ENCODE data around the gene AMPD1. TPM values are rescaled to one million over a fixed set of nuclear protein-coding genes. Genes with fewer than 3 reads are reported as not detected.

Gene AMPD1
- total RNA-seq, 1 experiment from 2014 or later = not detected

GRCh38 chr1:114685851-114686250, 9.5 kb downstream of the AMPD1 start:
- Histone ChIP-seq H2BK12ac (ENCODE audit: insufficient read length, low read depth, low read length) (no peak overlapping the region), H2BK15ac (ENCODE audit: low read depth, low read length) (no peak overlapping the region), H3K23ac (ENCODE audit: insufficient read length, low read depth, low read length) (no peak overlapping the region), H4K20me1 (ENCODE audit: control insufficient read depth, insufficient read depth, insufficient read length) (no peaks in the 10 kb centered on the region), H2BK5ac (ENCODE audit: insufficient read length, low read length) (no peak overlapping the region), H3K27ac (ENCODE audit: insufficient read length, low read depth, low read length) (no peak overlapping the region), H3K18ac (ENCODE audit: insufficient read length, low read depth, low read length) (no peak overlapping the region), H4K91ac (ENCODE audit: insufficient read length, low read depth, low read length) (no peak overlapping the region), H3K79me2 (ENCODE audit: insufficient read depth, low read length) (no peaks in the 10 kb centered on the region), H2BK20ac (ENCODE audit: low read depth, low read length, poor library complexity, severe bottlenecking) (no peak overlapping the region), H2AFZ (ENCODE audit: low read length) (no peak overlapping the region), H3K4ac (ENCODE audit: low read depth, low read length) (no peak overlapping the region), H3K79me1 (ENCODE audit: insufficient read depth, low read depth, low read length, poor library complexity, severe bottlenecking) (no peaks in the 10 kb centered on the region), H4K5ac (ENCODE audit: insufficient read length, low read depth, low read length) (no peak overlapping the region), H3K56ac (ENCODE audit: insufficient read length, low read depth, low read length) (no peak overlapping the region), H4K8ac (replicated peaks; ENCODE audit: insufficient read length, low read depth, low read length) (no peak overlapping the region), H3K4me2 (ENCODE audit: insufficient read depth, insufficient read length, low read length) (no peak overlapping the region), H3K9ac (ENCODE audit: extremely low read depth, insufficient read length, low read length) (no peak overlapping the region), H3K4me1 (ENCODE audit: insufficient read depth, low read length) (no peaks in the 10 kb centered on the region), H2AK5ac (ENCODE audit: insufficient read length, low read length) (no peak overlapping the region), H3K9me3 (ENCODE audit: control insufficient read depth, low read depth, low read length) (no peaks in the 10 kb centered on the region), H3K27me3 (ENCODE audit: insufficient read depth, low read length) (no peaks in the 10 kb centered on the region), H3T11ph (ENCODE audit: low read length) (no peak overlapping the region), H2BK120ac (ENCODE audit: low read depth, low read length, poor library complexity, severe bottlenecking) (no peak overlapping the region), H3K23me2 (ENCODE audit: insufficient read length, low read depth, low read length, poor library complexity, severe bottlenecking) (no peaks in the 10 kb centered on the region), H3K14ac (ENCODE audit: insufficient read depth, low read length) (no peak overlapping the region)
- no peaks in the 10 kb centered on the region for H3K4me1 Mint-ChIP-seq
- no peak overlapping the region for H3K27ac Mint-ChIP-seq
- H3K27me3 Mint-ChIP-seq (ENCODE audit: low read depth) = peaks cover 24% of the 10 kb centered on the region
- H3K4me3 Mint-ChIP-seq = no peak overlapping the region
- no peaks in the 10 kb centered on the region for H3K36me3 Mint-ChIP-seq (ENCODE audit: insufficient read depth in 1 of 3, low read depth in 3 of 3)
- no CpG with 5 or more reads among the region's 5 CpGs for WGBS (ENCODE audit: extremely low coverage, insufficient read length, low lambda C conversion rate)
- TF ChIP-seq CTCF (conservative IDR thresholded peaks at IDR 0.05) = no peak
- DNase-seq = no peak
- H3K9me3 Mint-ChIP-seq = no peaks in the 10 kb centered on the region
